NCI-H1092 treated with DMSO at 0.1 percent for 48 hours (cell line): ENCODE results near the gene ZNF784.
A peak's percentile ranks its signal among the peaks of the same experiment; 100 is the strongest.

Experiments
- DNase-seq: peaks from one replicate; lab custom pipeline; 2025; lab: John Stamatoyannopoulos, UW

ZNF784 gene

DNA sequence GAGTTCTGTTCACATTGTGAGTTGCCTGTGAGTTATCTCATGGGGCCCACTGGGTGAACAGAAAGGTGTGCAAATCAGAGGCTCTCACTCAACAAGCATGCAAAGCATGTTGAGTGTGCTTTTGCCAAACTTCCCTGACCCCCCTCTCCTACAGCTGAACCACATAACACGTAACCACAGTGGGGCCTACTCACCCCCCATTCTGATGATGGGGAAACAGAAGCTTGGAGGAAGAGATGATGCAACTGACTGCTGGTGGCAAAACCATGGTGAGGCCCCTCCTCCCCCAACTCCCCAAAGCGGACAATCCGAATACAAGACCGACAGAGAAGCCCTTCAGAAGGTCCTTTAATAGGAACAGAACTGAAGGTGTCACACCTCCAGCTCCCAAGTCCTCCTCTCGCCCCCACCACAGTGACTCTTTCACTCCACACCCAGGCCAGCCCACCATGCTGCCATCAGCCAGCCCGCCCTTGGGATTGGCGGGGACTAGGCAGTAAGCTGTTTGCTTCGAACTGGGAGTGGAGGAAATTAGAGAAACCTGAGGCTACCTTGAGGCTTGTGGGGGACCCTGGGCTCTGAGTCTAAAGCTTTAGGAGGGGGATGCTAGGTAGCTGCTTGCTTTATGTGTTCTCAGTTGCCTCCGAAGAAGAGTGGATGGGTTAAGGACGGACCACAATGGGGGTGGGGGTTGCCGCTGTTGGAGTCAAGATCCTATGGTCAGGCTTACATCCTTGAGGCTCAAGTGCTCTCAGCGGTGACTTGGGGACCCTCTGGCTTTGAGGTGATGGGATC is 3.8 kb downstream of the ZNF784 start:
- no peak for DNase-seq

DNA sequence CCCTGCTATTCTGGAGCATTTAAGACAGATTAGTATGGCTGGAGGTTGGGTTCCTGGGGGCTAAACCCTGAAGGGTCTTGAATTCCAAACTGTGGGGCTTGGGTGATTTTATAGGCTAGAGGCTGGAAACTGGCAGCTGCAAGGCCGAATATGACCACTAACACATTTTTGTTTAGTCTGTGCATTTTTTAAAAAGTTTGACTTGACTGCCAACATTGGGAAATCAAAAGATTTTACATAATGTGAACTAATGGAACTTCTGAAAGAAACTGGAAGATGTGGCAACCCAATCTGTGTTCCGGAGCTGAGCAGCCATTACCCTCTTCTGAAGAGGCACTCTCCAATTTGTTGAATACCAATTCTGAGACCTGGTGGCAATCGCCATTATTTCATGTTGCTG is 5.1 kb downstream of the ZNF784 start:
- no peak for DNase-seq

GRCh38 chr19:55618426-55618825 is 5.9 kb downstream of the ZNF784 start:
- DNase-seq = no peak

- no peak for DNase-seq
Observed at GRCh38 chr19:55617426-55617825, 6.9 kb downstream of the ZNF784 start.

GRCh38 chr19:55616395-55616875 is 7.9 kb downstream of the ZNF784 start:
- DNase-seq = no peak

DNA sequence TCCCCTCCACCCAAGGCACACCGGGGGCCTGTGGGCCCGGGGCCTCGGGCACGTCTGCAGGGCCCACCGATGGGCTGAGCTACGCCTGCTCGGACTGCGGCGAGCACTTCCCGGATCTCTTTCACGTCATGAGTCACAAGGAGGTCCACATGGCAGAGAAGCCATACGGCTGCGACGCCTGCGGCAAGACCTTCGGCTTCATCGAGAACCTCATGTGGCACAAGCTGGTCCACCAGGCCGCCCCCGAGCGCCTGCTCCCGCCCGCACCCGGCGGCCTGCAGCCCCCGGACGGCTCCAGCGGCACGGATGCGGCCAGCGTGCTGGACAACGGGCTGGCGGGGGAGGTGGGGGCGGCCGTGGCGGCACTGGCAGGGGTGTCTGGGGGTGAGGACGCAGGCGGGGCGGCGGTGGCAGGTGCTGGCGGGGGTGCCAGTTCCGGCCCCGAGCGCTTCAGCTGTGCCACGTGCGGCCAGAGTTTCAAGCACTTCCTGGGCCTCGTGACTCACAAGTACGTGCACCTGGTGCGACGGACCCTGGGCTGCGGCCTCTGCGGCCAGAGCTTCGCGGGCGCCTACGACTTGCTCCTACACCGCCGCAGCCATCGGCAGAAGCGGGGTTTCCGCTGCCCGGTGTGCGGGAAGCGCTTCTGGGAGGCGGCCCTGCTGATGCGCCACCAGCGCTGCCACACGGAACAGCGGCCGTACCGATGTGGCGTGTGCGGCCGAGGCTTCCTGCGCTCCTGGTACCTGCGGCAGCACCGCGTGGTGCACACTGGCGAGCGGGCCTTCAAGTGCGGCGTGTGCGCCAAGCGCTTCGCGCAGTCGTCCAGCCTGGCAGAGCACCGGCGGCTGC is 8.6 kb downstream of the ZNF784 start:
- no peak for DNase-seq

GRCh38 chr19:55614711-55615542 is 9.4 kb downstream of the ZNF784 start:
- no peak for DNase-seq

- no peak for DNase-seq
Observed at GRCh38 chr19:55613930-55614710, 10.2 kb downstream of the ZNF784 start.

DNA sequence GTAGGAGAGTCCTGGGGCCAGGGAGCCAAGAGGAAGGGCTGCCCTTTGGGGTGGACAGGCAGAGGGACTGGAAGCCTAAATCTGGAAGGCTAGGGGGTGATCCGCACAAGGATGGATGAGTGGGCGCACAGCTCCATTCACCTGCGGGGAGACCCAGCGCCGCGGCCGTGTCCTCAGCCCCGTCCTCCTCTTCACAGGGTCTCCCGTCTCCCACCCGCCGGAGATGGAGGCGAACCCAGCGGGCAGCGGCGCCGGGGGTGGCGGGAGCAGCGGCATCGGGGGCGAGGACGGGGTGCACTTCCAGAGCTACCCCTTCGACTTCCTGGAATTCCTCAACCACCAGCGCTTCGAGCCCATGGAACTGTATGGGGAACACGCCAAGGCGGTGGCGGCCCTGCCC is 11.0 kb downstream of the ZNF784 start:
- no peak for DNase-seq

DNA sequence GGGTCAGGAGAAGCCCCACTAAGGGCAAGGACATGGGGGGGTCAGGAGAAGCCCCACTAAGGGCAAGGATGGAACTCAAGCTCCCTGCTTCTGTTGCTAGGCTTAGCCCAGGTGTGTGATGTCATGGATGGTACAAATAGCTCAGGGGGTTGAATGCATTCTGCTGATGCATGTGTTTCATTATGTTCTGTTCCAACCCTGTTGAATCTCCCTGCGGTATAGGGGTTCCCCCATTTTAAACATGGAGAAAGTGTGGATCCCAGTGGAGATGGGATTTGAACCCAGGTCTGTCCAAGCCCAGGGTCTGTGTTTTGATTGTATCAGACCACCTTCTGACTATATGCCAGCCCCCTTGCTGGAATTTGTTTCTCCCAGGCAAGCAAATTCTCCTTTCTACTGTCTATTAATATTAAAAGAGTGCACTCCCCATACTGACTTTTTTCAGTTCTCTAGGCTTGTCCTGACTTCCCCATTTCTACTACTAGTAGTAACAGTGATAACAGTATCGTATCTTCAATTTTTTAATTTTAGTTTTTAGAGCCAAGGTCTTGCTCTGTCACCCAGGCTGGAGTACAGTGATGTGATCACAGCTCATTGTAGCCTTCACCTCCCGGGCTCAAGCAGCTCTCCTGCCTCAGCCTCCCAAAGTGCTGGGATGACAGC is 12.3 kb downstream of the ZNF784 start:
- no peak for DNase-seq

GRCh38 chr19:55611300-55611982 is 12.9 kb downstream of the ZNF784 start:
- DNase-seq = no peak

GRCh38 chr19:55609326-55609725 is 15.0 kb downstream of the ZNF784 start:
- no peak for DNase-seq

DNA sequence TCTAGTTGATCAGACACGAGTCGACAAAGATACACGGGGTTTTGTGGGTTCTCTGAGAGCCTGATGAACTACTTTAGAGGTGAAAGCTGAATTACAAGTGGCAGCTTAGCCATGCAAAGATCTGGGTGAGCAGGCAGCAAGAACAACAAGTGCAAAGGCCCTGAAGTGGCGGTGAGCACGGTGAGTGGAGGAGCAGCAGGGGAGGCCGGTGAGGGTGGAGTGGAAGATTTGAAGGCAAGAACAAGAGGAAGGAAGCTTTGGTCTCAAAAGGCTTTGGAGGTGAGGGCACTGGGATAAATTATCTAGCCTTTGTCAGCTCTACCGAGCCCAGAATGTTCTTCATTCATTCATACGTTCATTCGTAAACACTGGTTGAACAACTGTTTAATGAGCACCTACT is 17.5 kb downstream of the ZNF784 start:
- DNase-seq = no peak

DNA sequence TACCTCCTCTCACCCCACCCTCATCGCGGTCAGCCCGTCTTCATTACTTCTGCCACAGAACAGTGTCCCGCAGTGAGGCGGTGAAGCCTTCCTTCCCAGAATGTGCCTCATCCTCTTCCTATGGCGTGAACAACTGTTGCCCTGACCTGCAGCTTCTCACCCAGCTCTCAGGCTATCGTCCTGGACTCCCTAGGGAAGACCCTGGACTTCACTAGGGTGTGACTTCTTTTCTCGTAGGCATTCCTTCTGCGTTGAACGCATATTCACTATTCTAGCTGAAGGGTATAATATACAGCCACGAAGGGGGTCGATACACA is 17.9 kb downstream of the ZNF784 start:
- DNase-seq = no peak

DNA sequence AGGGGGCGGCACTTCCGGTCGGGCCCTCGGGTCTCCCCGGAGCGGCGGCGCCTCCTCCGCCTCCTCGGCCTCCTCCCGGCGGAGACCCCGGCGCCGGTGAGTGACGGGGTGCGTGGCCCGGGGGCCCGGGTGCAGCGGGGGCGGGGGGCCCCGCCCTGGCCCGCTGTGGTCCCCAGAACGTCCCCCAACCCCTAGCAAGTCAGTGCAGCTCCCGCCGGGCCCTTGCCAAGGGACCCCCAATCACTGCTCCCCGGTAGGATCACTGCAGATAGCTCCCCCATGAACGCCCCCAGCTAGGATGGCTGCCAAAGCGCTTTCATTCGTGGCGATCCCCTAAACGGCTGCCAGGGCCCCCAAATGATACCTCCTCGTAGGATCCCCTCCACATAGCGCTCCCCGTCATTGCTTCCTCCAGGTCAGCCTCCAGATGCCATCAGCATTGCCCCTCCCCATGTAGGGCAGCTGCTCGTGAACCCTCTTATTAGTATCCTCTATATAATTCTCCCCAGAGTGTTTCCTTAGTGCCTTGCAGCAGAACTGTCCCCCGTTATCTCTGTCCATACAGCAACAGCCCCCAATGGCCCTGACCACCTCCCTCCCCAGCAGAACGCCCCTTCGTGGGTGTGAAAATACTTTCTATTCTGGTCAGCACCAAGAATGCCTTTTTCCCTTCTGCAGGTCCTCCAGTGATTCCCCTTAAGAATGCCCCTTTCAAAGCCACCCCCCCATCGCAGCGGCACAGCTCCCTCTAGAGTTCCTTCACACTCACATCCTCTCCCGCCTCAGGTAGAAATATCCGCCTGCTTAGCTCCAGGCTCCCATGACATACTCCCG is 18.5 kb downstream of the ZNF784 start, which contains the start of gene ZNF865:
Gene ZNF865 (plus strand): TSS at position 11 of the 834 bp plus-strand sequence. CDS start 7,972 bp downstream, outside the sequence.
- DNase-seq = peak; percentile 58

DNA sequence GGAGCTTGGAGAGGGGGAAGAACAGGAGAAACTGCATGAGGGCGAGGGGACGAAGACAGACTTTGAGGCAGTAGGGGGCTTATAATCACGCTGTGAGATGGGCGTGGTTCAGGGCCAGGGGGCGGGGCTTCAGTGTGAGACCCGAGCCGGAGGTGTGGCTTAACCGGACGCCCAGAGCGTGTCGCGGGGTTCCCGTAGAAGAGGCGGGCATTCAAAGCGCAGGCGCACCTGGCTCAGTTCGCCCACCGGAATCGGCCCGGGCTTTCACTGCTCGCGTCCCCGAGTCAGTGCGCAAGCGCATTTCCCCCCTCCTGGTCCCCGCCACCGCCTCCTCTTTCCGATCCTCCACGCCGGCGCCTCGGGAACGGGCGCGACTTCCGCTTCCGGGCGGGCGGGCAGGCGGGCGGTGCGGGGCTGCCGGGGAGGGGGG is 19.1 kb downstream of the ZNF784 start:
- peak; percentile 91 for DNase-seq

DNA sequence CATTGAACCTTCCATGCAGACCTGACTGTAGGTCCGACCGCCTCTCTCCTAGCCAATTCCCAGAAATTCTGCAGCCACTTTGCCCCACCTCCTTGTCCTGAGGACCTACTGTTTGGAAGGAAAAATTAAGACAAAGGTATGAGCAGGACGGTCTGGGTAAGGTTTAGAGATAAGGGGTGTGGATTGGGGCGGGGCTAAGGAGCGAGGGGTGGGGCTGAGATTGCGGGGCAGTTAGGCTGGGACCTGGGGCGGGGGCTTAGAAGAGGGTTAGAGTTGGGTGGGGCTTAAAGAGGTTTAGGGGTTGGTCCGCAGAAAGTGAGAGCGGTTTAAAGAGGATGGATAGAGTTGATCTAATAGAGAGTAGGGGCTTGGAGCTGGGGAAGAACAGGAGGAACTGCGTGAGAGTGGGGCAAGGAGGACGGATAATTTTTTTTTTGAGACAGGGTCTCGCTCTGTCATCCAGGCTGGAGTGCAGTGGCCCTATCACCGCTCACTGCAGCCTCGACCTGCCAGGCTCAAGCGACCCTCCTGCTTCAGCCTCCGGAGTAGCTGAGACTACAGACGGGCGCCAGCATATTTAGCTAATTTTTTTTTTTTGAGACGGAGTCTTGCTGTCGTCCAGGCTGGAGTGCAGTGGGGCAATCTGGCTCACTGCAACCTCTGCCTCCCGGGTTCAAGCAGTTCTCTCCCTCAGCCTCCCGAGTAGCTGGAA is 20.6 kb downstream of the ZNF784 start:
- DNase-seq = no peak

DNA sequence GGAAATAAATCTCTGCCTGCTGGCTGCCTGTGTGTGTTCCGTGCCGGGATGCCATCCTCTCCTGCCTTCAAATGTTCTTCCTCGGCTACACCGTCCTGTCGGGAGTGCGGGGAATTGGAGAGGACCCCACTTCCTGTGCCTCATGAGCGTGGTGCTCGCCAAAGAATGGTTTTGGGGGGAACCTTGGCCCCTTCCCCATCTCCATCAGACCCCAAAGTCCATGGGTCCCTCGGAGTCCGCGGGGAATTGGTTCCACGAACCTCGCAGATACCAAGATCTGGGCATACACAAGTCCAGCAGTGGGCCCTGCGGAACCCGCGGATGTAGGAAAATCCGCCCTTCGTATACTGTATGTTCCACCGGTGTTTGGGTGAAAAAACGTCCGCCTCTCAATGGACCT is 21.3 kb downstream of the ZNF784 start:
- DNase-seq = no peak
